Mesenteric fat pad (tissue), 1 donor: Measurements from ENCODE around the gene ZNF14. TPM values are rescaled to one million over a fixed set of nuclear protein-coding genes. Genes with fewer than 3 reads are reported as not detected.
"Not testable (repeated sequence)": the region's sequence is repeated elsewhere in the genome, so short reads cannot be mapped to it uniquely, and the experiment has no call there.

Experiments used
- DNase-seq: peaks from one replicate; pipeline ENCODE4 v3.0.0-alpha.2; 2020; ENCODE audit warnings: low spot score
- long read RNA-seq: library from polyadenylated mRNA; unstranded; transcript quantifications from one replicate; pipeline ENCODE4 v2.0.0, GENCODE V29; 2020
- total RNA-seq: library from RNA; stranded (reverse); fragmentation: NEBNext Ultra II Directional; extraction: Animal tissue kit (Norgen Biotek cat#: 25700); gene quantifications from one replicate; pipeline ENCODE4 v1.2.1, GENCODE V29; 2021
- donor health status: DM: yes; HTN: yes; CAD: no.

Gene ZNF14
- 3.1 TPM for total RNA-seq
- long read RNA-seq, partial matches to known transcripts = 0 of 5 reads
- long read RNA-seq, other reads (novel, unspliced or antisense) = 3 of 5 reads

DNA sequence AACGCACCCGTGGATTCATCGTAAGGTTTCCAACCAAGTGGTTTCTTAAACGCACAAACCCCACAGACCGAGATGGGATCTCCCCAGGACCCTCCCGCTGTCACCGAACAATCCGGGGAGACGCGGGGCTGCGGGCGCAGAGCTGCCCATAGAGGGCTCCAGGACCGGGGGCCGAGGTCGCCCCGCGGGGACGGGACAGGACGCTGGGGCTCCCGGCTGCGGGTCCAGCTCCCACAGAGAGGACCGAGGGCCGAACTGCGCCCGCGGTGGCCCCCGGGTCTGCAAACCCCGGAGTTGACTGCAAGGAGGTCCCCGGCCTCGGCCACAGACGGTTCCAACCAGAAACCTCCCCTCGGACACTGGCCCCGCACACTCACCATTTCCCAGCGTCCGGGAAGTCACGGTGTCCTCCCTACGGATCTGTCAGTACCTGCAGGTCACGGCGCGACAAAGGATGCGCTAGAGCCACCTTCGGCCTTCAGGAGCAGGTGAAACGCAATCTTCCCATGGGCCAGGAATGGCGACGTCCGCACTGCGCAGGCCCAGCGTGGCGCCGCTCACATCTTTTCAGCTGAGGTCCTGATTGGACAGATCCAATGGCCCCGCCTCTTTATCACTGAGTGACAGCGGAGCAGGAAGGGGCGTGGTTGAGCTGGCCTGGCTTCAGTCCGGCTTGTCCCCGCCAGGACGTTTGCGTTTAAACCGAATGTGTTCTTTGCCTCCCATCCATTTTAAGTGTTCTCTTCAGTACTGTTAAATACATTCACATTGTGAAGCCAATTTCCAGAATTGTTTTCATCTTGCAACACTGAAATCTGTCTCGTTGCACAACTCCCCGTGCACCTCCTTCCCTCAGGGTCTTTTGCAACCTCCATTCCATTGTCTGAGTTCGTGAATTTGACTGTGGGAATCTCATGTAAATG, at the start of gene ZNF14:
Gene ZNF14 (minus strand): TSS at position 534 of the 923 bp plus-strand sequence. CDS start 154 bp downstream, at position 380.
- DNase-seq = peak; percentile 96

DNA sequence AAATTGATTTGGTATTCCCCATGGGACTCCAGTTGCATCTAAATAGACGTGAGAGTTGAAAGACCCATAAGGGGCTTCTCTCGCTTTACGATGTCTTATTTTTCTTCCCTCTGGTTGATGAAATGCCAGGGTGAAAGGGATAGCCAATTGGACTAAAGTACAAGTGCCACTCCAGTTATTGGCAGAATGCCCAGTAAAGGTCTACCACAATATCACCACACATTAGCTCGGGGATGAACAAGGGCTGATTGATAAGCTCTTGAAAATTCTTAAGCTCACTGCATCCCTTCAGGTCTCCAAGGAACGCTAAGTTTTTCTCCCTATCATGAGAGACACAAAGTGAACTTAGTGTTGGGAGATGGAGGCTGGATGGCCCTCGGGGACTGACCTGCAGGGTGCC, 48.9 kb upstream of the ZNF14 start:
- not testable (repeated sequence) for DNase-seq

DNA sequence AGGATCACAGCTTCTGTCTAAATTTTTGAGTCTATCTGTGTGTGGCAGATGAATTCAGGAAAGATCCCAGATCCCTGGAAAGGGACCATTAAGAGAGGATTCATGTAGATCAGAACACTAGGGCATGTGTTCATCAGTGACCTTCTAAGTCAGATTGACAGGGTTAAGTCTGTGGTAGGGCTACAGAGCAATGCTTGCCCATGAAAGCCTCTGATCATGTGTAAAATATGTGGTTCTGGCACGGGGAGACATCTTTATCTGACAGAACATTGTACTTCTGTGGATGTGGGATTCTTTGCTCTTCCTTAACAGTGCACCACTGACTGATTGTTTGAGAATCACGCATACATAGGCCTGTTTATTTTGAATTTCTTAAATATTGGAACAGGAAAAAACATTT, 45.8 kb upstream of the ZNF14 start:
- DNase-seq = no peak

DNA sequence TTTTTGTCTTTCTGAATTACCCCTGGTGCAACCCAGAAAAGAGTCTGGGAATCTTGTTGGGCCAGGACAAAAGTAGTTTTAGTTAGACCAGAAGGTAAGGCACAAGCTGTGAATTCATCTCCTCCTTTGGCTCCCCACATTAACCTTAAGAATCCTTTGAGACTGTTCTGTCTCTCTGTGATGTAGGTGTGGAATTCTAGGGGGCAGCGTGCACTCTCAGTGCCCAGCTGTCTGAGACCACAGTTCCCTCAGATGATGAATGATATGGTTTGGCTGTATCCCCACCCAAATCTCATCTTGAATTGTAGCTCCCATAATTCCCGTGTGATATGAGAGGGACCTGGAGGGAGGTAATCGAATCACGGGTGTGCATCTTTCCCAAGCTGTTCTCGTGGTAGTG, 44.8 kb upstream of the ZNF14 start:
- no peak for DNase-seq

DNA sequence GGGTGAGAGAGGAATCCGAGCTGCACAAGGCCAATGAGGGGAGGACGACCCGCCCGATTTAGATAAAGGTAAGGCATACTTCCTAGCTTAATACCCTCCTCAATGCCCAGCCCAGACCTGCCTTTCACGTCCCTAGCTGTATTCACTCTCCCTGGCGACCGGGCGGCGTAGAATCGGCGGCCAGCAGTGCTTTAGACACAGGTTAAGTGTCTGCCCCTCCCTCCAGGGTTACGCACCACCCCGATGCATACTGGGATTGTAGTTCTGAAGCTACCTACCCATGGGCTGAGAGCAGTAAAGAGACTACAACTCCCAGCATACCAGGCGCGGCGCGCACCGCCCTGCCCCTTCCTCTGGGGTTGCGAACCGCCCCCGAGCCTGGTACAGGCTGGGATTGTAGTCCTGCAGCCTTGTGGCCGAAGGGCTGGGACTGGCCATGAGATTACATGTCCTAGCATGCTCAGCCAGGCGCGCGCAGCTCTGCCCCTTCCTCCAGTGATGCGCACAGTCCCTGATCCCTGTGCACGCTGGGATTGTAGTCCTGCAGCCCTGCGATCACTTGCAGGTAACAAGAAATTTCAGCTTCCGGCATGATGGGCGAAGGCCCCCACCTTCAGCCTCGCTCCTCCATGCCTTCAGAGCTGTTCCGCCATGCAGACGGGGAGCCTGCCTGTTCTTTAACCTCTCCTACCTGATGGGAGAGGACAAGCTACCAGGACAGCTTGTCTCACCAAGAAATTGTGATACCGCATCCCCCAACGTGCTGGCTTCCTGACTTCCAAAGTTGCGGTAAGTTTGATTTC, 43.5 kb upstream of the ZNF14 start:
- peak; percentile 98 for DNase-seq

DNA sequence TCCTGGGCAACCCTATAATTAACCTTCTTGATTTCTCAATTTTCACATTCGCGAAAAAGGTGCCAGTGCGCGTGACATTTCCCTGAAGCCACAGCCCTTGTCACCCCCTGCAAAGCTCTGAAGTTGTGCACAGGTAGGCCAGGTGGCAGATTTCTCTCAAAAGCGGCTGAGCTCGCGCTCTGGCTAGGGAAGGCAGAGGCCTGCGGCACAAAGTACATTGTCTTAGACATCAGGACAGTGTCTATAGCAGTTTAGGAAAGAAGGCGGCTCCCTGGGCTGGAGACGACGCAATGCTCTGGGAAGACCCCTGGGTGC, 42.9 kb upstream of the ZNF14 start:
- no peak for DNase-seq

DNA sequence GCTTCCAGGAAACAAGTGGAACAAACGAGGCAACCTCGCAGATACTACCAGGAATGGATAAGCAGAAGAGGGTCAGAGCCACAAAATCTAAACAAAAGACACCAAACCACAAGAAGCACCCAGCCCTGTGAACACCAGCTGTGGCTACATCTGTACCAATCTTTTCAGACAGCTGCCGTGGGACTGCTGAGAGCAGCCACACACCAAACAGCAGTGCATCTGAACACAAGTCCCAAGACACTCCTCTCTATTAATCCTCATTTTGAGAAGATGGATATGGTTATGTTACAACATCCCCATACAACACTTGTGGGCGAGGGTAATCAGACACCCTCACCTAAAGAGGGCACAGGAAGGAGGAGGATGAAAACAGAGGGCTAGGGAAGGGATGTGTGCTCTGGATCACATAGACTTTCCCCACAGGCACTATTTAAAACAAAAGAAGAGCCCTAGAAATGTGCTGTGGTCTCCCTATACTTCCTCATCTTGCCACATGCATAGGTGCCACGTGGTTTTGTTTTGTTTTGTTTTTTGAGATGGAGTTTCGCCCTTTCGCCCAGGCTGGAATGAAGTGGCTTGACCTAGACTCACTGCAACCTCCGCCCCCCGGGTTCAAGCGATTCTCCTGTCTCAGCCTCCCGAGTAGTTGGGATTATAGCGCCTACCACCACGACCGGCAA, 41.6 kb upstream of the ZNF14 start:
- DNase-seq = no peak

DNA sequence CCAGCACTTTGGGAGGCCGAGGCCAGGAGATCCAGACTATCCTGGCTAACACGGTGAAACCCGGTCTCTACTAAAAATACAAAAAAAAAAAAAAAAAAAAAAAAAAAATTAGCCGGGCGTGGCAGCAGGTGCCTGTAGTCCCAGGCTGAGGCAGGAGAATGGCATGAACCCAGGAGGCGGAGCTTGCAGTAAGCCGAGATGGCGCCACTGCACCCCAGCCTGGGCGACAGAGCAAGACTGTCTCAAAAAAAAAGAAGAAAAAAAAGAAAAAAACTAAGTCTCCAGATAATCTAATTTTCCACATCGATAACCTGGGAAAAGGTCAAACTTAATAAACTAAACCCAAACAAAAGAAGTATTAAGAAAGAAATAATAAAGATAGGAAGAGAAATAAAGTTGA, 39.1 kb upstream of the ZNF14 start:
- DNase-seq = not testable (repeated sequence)

DNA sequence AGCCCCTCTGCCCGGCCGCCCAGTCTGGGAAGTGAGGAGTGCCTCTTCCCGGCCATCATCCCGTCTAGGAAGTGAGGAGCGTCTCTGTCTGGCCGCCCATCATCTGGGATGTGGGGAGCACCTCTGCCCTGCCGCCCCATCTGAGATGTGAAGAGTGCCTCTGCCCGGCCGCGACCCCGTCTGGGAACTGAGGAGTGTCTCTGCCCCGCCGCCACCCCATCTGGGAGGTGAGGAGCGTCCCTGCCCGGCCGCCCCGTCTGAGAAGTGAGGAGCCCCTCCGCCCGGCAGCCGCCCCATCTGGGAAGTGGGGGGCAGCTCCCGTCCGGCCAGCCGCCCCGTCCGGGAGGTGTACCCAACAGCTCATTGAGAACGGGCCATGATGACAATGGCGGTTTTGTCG, 37.1 kb upstream of the ZNF14 start:
- not testable (repeated sequence) for DNase-seq

DNA sequence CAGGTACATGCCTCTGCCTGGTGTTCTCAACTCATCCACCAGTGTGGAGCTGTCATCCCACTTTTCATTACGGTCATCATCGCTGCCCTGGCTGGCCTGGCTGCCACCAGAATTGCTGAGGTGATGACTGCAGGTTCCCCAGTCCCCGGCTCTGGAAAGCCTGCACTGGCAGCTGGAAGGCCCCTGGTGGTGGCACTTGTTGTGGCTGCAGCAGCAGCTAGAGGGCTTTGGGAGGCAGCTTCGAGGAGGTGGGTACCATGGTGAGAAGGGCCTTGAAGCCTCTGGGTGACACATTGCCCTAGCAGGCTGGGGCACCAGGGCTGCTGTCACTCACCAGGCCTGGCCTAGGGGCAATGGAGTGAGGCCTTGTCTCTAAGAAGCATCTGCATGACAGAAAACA, 25.3 kb upstream of the ZNF14 start:
- no peak for DNase-seq

DNA sequence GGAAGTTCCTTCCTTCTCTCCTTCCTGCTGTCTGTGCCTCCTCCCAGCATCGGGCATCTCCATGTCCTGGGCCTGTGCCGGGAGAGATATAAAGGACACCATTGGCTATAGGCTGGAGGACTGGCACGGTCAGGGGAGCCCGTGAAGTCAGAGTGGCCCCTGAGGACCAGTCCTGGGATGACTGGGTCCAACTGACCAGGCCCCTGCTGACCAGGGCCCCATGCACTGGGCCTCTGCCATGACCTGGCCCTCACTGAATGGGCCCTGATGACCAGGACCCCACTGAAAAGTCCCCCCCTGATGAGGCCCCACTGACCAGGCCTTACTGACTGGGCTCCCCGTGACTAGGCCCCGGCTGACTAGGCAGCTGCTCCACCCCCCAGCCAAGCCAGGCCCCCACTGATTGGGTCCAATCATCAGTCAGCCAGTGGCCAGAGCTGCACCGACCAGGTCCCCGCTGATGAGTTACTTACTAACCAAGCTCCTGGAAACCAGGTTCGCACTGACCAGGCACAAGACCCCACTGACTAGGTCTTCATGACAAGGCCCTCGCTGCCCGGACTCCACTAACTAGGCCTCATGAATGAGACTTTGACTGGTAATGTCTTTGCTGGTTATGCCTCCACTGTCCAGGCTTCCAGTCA, 20.0 kb upstream of the ZNF14 start:
- DNase-seq = peak; percentile 82

DNA sequence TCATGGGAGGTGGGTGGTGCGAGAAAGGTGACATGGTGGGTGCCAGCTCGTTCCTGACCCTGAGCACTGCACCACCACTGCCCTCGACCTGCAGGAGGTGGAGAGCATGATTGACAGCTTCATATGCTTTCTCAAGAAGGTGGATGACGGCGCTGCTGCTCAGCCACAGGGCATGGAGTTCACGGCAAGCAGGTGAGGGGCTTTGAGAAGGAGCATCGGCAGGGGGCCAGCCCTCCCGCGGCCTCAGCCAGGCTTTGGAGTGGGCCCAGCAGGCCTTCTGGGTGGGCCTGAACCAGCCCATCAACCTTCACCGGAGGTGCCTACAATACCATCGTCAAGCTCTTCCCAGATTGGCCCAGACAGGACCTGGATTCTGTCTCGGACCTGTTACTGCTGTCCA, 18.9 kb upstream of the ZNF14 start:
- DNase-seq = peak; percentile 74

DNA sequence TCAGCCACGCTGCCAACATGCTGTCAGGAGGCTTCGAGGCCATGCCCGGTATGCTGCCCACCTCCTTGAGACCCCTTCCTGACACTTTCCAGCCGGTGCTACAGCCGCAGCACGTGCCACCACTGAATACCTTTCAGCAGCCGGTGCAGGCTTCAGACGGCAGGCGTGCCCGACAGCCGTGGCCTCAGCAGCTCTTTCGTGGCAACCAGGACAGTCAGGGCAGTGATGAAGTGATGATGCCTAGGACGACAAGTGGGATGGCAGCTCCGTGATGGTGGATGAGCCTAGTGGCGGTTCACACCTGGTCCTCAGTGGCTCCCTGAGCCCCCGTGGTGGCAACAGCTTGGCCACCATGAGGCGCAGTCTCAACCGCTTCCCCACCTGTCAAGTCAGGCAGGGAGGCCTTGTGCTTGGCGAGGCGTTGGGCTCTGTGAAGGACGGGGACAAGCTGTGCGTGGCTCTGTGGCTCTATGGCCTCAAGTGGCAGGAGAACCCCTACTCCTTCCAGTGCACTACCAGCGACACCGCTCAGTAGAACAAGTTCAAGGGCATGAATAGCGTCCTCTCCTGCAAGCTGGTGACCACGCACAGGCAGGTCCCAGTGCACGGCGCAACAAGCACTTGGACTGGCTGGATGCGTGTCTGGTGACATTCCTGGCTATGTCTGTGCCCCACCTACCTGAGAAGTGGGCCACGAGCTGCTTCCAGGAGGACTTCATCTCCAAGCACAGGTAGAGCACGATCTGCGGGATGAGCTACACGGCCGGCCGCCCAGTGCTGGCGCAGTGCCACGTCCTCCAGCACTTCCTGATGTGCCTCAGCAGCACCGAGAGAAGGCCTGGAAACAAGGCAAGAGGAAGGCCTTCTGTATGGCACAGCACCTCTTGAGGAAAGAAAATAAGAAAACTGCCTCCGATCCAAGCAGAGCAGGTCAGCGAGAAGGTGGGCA, 18.2 kb upstream of the ZNF14 start:
- peak; percentile 45 for DNase-seq

DNA sequence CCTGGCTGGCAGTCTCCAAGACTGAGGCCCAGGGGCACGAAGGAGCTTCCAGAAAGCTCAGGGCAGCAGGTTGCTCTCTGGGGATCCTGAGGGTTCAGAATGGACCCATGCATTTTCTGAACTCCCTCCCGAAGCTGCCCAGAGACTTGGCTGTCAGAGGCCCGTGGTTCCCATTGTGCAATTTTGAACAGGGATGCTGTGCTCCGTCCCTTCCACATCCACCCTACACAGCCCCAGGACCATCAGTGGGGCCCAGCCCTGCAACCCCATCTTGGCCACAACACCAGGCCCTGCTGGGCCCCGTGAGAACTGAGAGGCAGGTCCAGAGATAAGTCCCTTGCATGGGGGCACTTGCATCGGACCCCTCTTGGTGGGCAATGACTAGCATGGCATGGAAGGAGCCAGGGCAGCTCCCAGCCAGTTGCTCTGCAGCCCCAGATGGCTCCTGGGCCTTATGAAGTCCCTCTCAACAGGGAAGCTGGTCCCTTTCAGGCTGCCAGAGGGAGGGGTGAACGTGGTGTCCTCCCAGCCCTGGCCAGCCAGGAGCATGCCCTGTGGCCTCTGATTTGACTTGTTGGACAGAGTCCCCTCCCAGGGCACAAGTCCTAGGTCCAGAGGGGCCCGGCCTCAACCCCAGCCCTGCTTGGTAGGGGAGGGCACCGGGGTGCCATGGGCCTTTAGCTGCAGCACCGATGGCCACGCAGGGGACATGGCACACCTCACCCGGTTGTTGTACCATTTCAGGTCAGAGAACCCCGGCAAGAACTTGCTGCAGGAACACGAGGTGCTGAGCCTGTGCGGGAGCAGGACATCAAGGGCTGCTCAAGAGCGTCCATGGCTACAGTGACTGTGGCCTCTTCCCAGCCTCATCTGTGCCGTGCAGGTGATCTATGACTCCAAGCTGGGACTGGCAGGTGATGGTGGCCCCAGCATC, 17.3 kb upstream of the ZNF14 start:
- no peak for DNase-seq

DNA sequence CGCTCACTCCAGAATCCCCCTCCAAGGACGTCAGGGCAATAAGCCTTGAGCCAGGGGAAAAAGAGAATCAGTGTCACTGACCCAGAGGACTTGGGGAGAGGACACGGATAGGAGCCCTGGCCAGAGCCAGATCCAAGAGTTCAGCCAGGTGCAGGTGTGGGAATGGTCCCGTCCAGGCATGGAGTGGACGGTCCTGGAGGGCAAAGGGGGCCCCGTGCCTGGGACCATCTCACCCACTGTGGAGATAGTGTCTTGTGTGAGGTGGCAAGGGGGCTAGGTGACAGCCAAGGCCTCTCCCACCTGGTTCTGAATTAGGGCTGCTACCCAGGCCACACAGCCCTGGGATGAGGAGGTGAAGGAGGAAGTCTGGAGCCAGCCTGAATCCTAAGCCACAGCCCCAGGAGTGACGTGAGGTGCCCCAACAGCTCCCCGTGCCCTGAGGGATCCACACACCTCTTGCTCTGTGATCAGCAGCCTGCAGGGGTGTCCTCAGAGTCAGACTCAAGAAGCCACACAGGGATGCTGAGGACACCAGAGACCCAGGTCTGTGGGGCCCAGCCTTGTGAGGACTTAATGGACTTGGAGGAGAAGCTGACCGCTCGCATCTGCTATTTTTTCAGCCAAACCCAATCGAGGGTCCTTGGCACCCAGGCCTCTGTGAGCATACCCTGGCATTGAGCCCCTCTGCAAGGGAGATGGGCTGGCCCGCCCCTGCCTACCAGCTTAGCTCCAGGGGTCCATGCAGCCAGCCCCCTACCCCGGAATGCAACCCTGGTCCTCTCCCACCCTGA, 16.4 kb upstream of the ZNF14 start:
- DNase-seq = no peak

DNA sequence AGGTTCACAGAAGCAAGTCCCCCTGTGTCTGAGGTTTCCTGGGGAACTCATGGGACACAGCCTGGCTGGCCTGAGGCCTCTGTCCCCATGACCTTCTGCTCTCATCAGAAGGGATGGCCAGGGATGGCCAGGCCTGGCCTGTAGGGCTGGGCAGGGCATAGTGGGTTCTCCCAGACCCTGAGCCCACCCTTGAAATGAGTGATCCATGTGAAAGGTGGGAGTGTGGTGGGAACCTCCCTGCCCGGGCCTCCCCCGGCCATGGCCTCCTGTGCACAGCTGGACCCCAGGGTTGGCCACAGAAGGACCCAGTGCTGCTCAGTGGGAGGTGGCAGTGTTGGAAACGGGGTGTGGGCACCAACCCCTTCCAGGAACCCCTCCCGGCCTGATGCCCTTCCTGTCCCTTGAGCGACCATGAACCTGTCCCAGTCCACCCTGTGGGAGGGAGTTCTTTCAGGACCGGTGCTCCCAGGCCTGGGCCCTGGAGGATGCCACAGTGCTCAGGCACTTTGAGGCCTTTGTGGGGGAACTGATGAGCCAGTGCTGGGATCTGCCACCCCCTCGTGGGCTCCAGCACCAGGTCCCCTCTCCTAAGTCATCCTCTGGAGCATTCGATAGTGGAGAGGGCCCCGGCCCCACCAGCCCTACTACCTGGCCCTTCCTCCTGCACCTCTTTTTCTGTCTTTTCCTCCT, 15.5 kb upstream of the ZNF14 start:
- DNase-seq = no peak
